SKM-1 treated with dmso at 0.1 percent for 144 hours (cell line): ENCODE data around the gene KASH5.
"Not testable (repeated sequence)": the region's sequence is repeated elsewhere in the genome, so short reads cannot be mapped to it uniquely, and the experiment has no call there.

Experiments
- DNase-seq: peaks from one replicate; lab custom pipeline; 2025; ENCODE audit not compliant: unreplicated experiment; lab: John Stamatoyannopoulos, UW

Gene KASH5

GRCh38 chr19:49453757-49454240, 65.8 kb downstream of the KASH5 start:
- no peak for DNase-seq

- DNase-seq, result no peak
These were observed 67.7 kb downstream of the KASH5 start for GRCh38 chr19:49455773-49456172.

- no peak for DNase-seq
These were observed 68.3 kb downstream of the KASH5 start for GRCh38 chr19:49456326-49456725.

GRCh38 chr19:49458567-49458903, 70.5 kb downstream of the KASH5 start:
- DNase-seq, result no peak

GRCh38 chr19:49459388-49459787, 71.3 kb downstream of the KASH5 start:
- no peak for DNase-seq

- not testable (repeated sequence) for DNase-seq
These were observed 73.1 kb downstream of the KASH5 start for GRCh38 chr19:49461130-49461529.

GRCh38 chr19:49461656-49462055, 73.6 kb downstream of the KASH5 start:
- no peak for DNase-seq

- DNase-seq, result no peak
These were observed 74.4 kb downstream of the KASH5 start for GRCh38 chr19:49462492-49462891.

GRCh38 chr19:49463960-49464740, 76.1 kb downstream of the KASH5 start:
- no peak for DNase-seq

- no peak for DNase-seq
These were observed 77.3 kb downstream of the KASH5 start for GRCh38 chr19:49465371-49465770.
